Stimulated activated CD4-positive, alpha-beta T cell treated with anti-CD3 and anti-CD28 coated beads, Interleukin-4, amount 100 ng/mL, for 48 hours (primary cell): Measurements from ENCODE around the gene TFPT.
"Not testable (repeated sequence)": the region's sequence is repeated elsewhere in the genome, so short reads cannot be mapped to it uniquely, and the experiment has no call there.

Source experiments
- DNase-seq, 2 donors: peaks; one replicate each; pipeline ENCODE4 v3.0.0-alpha.2; 2020; ENCODE audit warnings: low read depth in 2 of 2

The TFPT gene

DNA sequence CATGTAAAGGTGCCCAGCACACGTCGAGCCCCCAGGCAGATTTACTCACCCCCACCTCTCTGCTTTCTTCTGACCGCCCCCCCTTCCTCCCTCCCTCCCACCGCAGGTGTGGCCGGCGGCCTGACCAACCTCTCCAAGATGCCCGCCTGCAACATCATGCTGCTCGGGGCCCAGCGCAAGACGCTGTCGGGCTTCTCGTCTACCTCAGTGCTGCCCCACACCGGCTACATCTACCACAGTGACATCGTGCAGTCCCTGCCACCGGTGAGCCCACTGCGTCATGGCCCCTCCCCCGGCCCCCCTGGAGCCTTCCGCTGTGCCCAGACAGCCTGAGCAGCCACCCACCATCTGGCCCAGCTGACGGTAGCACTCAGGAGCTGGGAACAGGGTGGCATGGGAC, 8.9 kb upstream of the TFPT start:
- no peak for DNase-seq

DNA sequence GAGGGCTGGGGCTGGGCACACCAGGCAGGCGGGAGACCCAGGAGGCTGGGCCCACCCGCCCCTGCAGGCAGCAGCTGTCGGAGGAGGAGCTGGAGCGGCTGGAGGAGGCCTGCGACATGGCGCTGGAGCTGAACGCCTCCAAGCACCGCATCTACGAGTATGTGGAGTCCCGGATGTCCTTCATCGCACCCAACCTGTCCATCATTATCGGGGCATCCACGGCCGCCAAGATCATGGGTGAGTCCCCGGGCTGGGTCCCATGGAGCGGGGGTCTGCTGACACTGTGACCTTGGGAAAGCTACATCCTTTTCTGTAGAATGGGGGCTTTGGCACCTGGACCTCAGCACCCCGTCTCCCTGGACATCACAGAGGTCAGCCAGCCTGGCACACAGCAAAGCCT, 8.2 kb upstream of the TFPT start:
- DNase-seq, result no peak

DNA sequence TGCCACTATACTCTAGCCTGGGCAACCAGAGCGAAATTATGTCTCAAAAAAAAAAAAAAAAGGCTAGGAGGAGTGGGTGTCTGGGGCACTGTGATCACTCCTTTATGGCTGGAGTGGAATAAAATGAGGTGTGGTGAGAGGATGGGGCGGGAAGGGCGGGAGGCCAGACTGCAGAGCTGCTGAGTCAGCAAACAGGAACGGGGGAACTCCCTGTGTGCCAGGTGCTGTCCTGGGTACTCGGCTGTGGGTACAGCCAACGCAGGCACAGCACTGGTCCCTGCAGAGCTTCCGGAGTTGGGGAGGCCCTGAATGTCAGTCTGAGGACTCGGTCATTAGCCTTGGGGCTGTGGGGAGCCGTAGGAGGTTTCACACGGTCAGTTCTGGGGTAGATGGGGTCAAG, 5.8 kb upstream of the TFPT start:
- no peak for DNase-seq

DNA sequence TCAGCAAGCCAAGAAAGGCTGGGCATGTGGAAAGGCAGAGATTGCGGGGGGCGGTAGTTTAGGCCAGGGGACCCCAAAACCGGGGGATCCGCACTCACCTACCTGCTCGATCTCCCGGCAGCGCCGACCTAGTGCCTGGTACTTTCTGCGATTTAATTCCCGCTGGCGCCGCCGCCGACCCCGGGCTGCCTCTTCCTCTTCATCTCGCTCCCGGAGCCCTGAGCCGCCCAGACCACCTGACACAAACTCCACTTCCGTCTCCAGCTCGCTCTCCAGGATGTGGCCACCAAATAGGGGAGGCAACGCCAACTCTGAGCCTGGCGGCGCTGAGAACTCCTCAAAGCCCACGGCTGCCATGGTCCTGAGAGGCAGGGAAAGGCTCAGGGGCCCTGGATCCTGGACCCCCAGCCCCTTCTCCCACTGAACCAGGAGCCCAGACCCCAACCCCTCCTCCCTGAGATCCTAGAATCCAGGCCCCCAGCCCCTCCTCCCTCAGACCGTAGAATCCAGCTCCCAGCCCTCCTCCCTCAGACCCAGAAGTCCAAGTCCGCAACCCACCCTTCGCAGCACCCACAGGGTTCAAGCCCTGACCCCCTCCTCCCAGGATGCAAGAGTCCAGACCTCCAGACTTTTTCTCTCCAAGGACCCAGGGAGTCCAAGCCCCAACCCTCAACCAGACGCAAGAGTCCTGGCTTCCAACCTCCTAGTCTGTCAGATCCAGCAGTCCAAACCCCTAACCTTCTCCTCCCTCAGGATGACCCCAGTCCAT, 933 bp downstream of the TFPT start:
- peak in 1 of 2 donors; percentile 25 for DNase-seq

DNA sequence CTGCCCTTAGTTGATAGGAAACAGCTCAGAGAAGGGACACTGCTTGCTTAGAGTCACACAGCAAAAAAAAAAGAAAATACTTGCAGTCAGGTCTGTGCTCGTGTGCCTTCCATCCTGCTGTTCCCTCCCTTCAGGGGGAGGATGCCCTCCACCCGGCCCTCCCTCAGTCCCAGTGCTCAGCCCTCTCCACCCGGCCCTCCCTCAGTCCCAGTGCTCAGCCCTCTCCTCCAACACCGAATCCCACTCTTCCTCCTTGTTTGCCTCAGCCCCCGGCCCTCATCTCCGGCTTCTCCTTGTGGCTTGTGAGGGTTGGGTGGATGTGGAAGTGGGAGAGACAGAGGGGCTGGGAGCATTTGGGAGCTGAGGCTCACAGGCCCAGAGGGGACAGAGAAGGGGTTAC, 5.8 kb downstream of the TFPT start:
- no peak for DNase-seq

DNA sequence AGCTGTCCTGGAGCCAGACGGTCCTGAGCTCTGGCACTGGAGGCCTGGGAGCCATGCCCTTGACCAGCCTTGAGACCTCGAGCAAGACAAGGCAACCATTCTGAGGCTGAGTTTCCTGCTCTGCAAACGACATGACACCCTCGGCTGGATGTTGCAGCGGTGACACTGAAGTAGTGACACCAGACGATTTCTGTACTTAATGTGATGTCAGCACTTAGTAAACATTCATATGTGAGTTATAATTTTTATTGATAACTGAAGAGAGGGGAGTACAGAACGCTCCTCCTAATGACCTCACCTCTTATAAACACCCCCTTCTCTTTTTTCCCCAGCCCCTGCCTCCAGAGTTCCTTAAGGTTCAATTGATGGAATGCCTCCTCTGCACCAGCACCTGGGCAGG, 7.0 kb downstream of the TFPT start:
- DNase-seq, result no peak

DNA sequence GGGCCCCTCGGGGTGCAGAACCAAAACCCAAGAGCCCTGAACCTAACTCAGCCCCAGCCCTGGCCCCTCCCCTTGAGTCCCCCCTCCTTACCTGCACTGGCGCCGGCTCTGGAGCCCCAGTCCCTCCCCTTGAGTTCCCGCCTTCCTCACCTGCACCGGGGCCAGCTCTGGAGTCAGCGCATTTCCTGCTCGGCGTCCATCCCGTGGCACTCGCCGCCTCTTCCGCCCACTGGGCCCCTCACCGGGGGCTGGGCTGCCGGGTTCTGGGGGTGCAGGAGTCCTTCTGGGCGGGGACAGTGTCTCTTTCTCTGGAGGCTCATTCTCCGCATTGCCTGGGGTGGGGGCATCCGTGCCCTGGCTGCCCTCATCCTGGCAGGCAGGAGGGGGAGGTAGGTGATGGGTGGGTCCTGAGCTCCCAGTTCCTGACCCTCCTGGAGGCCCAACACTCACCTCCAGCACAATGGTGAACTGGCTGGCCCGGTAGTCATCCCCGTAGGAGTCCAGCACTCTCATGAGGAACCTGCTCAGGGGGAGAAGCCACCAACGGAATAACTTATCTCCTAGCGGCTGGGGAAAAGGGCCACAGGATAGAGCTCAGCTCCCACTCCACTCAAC, 7.5 kb downstream of the TFPT start:
- DNase-seq, result no peak

DNA sequence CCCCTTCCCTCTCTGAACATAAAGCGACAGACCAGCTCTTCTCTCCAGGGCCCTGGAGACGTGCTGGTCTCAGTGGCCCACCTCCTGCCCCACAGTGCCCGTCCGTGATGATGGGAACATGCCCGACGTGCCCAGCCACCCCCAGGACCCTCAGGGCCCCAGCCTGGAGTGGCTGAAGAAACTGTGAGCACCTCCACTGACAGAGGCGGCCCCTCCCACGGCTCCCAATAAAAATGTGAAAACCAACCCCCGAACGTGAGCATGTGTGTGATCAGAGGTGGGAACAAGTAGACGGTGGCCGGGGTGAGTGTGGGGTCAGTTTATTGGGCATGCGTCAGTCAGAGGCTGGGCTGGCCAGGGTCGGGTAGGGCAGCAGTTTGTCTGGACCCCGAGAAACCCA, 8.7 kb downstream of the TFPT start:
- DNase-seq, result no peak

DNA sequence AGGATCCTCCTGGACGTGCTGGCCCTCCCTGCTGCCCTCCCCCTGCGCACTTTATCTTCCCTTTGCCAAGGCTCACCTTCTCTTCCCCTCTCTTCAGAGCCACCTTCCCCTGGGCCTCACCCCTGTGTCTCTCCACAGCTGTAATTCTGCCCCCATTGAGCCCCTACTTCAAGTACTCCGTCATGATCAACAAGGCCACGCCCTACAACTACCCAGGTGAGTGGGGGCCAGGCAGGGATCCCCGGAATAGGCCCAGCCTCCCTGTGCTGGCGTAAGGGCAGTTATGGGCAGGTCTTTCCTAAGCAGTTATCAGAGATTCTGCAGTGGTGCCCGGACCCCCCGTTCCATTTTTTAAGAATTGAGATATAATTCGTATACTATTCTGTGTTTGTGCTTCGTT, 9.7 kb downstream of the TFPT start:
- no peak for DNase-seq

DNA sequence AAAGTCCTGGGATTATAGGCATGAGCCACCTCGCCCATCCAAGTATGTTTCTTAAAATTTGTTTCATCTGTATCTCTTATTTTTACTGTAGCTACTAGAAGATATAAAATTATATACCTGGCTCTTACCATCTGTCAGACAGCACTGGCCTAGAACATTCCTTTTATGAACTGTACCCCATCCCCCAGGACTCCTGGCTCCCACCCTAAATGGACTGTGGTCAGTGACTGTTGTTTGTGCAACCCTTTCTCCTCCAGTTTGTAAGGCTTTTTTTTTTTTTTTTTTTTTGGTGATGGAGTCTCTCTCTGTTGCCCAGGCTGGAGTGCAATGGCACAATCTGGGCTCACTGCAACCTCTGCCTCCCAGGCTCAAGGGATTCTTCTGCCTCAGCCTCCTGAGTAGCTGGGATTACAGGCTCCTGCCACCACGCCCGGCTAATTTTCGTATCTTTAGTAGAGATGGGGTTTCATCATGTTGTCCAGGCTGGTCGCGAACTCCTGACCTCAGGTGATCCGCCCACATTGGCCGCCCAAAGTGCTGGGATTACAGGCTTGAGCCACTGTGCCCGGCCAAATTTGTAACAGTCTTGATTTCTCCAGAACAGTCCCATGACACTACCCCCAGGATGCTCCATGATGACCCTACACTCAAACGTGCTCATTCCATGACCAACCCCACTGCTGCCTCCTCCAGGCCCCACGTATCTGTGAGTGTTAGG, 10.3 kb downstream of the TFPT start:
- no peak for DNase-seq

DNA sequence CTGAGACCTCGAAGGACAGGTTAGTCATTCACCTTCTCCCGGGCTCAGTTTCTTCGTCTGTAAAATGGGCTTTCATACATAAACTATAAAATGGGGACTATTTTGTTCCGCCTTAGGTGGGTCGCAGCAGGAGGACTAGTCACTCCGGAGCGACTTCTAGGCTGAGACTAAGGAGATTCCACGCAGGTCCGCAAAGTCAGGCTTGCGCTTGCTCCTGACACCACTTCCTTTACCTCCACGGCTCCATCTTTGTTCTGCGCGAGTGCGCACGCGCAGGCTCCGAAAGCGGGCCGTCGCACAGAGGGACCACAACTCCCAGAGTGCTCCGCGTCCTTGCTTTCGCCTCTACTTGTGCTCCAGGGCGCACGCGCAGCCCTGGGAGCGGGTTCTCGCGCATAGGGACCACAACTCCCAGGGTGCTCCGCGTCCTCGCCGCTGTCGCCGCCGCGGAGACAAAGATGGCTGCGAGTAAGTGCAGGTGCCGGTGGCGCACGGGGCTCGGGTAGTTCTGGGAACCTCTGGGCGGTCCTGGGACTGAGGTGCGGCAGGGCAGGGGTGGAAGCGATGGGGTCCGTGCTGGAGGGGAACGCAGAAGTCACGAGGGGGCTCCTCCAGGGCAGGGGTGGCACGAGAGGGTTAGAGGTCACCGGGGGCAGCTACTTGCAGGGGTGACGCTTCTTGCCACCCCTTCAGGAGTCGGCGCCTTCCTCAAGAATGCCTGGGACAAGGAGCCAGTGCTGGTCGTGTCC, 12.9 kb downstream of the TFPT start, which contains the start of gene NDUFA3:
Gene NDUFA3 (plus strand): TSS at position 435 of the 749 bp plus-strand sequence. CDS start 24 bp downstream, at position 459.
- peak; percentile 91 to 95 for DNase-seq

DNA sequence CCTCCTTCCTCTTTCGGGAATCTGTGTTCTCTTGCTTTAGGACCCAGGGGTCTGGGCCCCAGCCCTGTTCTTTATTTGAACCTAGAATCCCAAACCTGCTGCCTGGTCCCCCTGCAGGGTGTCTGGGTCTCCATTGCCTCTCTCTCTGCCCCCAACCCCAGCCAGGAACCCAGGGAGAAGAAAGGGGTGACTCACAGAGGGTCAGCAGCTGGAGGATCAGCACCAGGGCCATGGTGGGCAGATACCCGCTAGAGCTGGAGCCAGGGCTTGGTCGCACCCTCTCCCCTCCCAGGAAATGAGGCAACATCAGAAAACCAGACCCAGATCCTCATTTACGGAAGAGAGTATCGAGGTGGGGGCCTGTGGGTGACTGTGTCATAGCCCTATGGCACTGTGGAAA, 14.9 kb downstream of the TFPT start, which contains the start of gene OSCAR:
Gene OSCAR (minus strand): TSS at position 243 of the 400 bp plus-strand sequence. CDS start 11 bp downstream, at position 232.
- no peak for DNase-seq

DNA sequence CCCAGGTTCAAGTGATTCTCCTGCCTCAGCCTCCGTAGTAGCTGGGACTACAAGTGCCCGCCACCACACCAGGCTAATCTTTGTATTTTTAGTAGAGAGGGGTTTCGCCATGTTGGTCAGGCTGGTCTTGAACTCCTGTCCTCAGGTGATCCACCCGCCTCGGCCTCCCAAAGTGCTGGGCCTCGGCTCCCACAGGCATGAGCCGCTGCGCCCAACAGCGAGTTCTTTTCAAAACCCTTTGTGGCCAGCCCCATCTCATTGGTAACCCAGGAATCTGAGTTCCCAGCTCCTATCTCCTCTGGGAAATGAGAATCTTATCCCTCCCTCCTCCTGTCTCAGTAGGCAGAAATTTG, 15.6 kb downstream of the TFPT start:
- not testable (repeated sequence) for DNase-seq

DNA sequence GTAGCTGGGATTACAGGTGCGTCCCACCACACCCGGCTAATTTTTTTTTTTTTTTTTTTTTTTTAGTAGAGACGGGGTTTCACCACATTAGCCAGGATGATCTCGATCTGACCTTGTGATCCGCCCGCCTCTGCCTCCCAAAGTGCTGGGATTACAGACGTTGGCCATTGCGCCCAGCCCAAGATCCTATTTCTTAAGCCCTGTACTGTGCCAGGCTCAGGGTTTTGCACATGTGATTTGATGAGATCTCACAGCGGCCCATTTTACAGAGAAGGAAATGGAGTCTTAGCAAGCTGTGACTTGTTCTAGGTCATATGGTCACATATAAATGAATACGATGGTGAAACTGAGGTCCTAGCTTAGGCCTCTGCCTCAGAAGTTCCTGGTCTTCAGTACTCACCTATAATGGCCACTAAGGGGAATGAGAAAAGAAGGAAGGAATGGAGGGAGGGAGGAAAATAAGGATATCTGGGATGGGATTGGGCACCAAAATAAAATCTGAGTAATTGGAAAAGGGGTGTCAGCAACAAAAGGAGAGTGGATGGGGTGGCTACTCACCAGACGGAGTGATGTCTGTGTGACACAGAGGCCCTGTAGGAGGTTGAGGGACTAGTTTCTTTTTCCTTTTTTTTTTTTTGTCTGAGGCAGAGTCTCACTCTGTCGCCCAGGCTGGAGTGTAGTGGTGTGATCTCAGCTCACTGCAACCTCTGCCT, 16.1 kb downstream of the TFPT start:
- no peak for DNase-seq

DNA sequence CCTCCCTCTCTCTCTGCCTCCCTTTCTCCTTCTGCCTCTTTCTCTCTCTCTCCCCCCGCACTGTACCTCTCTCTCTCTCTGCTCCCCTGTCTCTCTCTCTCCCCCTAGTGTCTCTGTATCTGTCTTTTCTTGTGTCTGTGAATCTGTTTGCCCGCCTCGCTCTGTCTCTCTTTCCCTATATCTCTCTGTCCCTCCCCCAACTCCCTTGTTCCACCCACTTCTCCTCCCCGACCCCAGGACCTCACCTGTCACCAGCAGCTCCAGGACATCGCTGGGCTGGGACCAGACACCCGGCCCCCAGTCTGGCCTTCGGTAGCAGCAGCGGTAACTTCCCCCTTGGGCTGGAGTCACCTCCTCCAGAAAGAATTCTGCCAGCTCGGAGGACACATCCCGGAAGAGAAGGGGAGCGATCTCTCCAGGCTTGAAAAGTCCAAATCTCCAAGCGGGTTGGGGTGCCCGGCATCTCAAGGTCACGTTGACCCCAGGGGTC, 18.8 kb downstream of the TFPT start:
- no peak for DNase-seq

DNA sequence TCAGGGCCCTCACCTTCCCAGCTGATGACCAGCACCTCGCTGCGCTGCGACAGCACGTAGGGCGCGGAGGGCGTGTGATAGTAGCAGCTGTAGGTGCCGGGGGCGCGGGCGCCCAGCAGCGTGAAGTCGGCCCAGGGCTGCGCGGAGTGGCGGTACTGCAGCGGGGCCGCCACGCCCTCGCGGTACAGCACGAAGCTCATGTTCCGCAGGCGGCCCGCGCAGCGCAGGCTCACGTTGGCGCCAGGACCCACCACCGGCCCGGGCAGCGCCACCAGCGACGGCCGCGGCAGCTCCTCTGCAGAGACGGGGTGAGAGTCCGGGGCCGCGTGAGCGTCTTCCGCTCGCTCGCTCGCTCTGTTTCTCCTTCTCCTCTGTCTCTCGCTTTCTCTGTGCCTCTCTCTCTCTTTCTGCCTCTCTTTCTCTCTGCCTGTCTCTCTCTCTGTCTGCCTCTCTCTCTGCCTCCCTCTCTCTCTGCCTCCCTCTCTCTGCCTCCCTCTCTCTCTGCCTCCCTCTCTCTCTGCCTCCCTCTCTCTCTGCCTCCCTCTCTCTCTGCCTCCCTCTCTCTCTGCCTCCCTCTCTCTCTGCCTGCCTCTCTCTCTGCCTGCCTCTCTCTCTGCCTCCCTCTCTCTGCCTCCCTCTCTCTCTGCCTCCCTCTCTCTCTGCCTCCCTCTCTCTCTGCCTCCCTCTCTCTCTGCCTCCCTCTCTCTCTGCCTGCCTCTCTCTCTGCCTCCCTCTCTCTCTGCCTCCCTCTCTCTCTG, 19.4 kb downstream of the TFPT start:
- DNase-seq, result peak; percentile 18 to 26

DNA sequence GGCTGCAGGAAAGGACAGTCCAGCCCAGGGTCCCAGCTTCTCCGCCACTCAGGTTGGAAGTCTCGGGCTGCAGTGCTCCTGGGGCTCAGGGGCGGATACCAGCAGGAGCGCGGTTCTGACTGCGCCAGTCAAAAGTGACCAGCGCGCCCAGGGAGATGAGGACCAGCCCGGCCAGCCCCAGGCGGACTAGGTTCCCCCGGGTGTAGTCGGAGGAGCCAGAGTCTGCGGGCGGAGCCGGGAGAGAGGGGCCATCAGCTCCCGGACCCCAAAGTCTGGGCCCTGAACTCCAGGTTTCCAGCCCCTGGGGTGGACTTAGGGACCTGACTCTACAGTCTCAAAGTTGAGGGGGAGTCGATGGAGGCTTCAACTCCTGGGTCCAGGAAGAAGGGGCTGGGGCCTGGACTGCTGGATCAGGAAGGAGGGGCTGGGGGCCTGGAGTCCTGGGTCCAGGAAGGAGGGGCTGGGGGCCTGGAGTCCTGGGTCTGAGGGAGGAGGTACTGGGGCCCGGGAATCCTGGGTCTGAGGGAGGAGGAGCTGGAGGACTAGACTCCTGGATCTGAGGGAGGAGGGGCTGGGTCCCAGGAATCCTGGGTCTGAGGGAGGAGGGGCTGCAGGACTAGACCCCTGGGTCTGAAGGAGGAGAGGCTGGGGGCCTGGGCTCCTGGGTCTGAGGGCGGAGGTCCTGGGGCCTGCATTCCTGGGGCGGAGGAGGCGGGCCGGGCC, 20.2 kb downstream of the TFPT start:
- DNase-seq, result no peak

DNA sequence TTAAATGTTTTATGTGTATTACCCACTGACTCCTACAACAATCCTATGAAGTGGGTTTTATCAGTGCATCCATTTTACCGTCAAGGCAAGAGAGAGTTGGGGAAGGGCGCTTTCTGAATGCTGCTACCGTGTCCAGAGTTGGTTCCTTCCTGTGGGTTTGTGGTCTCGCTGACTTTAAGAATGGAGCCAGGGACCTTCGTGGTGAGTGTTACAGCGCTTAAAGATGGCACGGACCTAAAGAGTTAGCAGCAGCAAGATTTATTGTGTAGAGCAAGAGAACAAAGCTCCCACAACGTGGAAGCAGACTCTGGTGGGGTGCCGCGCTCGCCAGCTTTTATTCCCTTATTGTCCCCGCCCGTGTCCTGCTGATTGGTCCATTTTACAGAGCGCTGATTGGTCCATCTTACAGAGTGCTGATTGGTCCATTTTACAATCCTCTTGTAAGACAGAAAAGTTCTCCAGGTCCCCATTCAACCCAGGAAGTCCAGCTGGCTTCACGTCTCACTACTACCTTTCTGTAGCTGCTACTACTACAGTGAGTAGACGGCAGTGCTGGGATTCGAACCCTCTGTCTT, 20.9 kb downstream of the TFPT start:
- no peak for DNase-seq

DNA sequence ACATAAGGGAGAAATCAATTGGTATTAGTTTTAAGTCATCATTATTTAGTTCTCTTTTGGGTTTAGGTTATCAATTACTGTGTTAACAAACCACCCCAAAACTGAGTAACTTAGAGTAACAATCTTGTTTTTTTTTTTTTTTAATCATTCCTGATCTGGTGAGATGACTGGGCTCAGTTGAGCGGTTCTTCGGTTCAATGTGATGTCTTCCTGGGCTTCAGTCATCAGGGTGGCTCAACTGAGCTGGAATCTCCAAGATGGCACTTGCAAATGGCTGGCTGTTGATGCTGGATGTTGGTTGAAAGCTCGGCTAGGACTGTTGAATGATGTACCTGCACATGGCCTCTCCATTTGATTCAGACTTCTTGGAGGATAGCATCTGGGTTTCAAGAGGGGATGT, 31.0 kb downstream of the TFPT start:
- no peak for DNase-seq

DNA sequence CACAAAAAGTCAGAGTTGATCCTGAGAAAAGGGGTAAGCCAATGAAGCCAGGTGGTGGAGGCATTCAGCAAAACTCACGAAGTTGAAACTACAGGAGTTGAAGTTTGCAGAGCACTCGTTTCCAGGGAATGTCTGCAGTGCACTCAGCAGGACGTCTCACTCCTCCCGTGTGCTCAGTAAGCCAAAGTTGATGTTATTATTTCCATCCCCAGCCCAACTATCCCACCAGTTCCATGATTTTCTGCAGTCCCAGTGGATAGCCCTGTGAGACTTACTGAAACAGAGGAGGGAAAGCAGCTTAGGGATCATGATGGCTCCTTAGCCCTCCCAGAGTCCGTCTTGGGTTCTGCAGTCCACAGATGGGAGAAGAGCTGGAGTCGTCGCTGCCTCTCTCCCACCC, 34.4 kb downstream of the TFPT start, which contains the start of gene TARM1:
Gene TARM1 (minus strand): TSS at position 334 of the 400 bp plus-strand sequence. CDS start 25 bp downstream, at position 309.
- DNase-seq, result no peak
